ENCODE measurements around the gene SMAD9. TPM values are rescaled to one million over a fixed set of nuclear protein-coding genes. Genes with fewer than 3 reads are reported as not detected.

SMAD9 gene
- total RNA-seq, 4 donors from 2014 or later = 0.98 to 4.1 (median 2.1) TPM

GRCh38 chr13:36801035-36801434, 119.0 kb downstream of the SMAD9 start:
- WGBS = 38% methylated on average over 3 of the region's 3 CpGs
- no peak for DNase-seq (ENCODE audit: low spot score in 2 of 2)

GRCh38 chr13:36796052-36796451, 124.0 kb downstream of the SMAD9 start:
- Histone ChIP-seq H3K9me3 (no peaks in the 10 kb centered on the region), H3K36me3 (no peaks in the 10 kb centered on the region), H3K4me3 (no peak overlapping the region), H3K27me3 (no peaks in the 10 kb centered on the region), H3K4me1 (no peaks in the 10 kb centered on the region), H3K27ac (no peak overlapping the region)
- no peak for DNase-seq (ENCODE audit: low spot score in 2 of 2)
- 77% methylated on average over 3 of the region's 3 CpGs for WGBS
- TF ChIP-seq POLR2AphosphoS5 (IDR thresholded peaks at IDR 0.05) = no peak
- TF ChIP-seq EP300 (IDR thresholded peaks at IDR 0.05) = no peak
- no peak for TF ChIP-seq POLR2A (IDR thresholded peaks at IDR 0.05)
- TF ChIP-seq CTCF (IDR thresholded peaks at IDR 0.05) = no peak

More at GRCh38 chr13:36801035-36801434, 119.0 kb downstream of the SMAD9 start:
- no peak overlapping the region for H3K4me3 ChIP-seq
- TF ChIP-seq POLR2AphosphoS5 (IDR thresholded peaks at IDR 0.05) (no peak), EP300 (IDR thresholded peaks at IDR 0.05) (no peak), CTCF (IDR thresholded peaks at IDR 0.05) (no peak), POLR2A (IDR thresholded peaks at IDR 0.05) (no peak)
- H3K27ac ChIP-seq = no peak overlapping the region
- no peaks in the 10 kb centered on the region for H3K4me1 ChIP-seq
- H3K36me3 ChIP-seq = no peaks in the 10 kb centered on the region
- H3K27me3 ChIP-seq = no peaks in the 10 kb centered on the region
- H3K9me3 ChIP-seq = no peaks in the 10 kb centered on the region

DNA sequence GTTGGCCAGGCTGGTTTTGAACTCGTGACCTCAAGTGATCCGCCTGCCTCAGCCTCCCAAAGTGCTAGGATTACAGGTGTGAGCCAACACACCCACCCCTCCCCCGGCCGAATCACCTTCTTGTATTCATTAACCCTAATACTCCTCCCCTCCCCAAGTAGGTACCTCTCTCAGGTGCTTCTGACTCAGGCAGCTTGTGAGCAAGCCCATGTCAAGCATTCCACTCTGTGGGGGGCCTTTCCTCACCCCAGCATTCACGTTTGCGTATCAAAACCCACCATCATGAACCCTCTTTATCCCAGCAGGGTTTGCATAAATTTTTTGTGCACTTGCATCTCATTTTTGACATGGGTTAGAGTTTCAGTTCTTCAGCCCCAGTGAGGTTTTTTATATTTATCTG, 124.6 kb downstream of the SMAD9 start:
- H3K4me3 ChIP-seq = no peak overlapping the region
- no peaks in the 10 kb centered on the region for H3K4me1 ChIP-seq
- no peaks in the 10 kb centered on the region for H3K36me3 ChIP-seq
- TF ChIP-seq POLR2A (IDR thresholded peaks at IDR 0.05) (no peak), POLR2AphosphoS5 (IDR thresholded peaks at IDR 0.05) (no peak), EP300 (IDR thresholded peaks at IDR 0.05) (no peak), CTCF (IDR thresholded peaks at IDR 0.05) (no peak)
- no peaks in the 10 kb centered on the region for H3K9me3 ChIP-seq
- DNase-seq (ENCODE audit: low spot score in 2 of 2) = no peak
- H3K27ac ChIP-seq = no peak overlapping the region
- WGBS = 74% methylated on average over 6 of the region's 6 CpGs
- no peaks in the 10 kb centered on the region for H3K27me3 ChIP-seq

Other genes with a start within 250 kb of the SMAD9 start
- gene SERTM1, start 246.2 kb downstream of the SMAD9 start, total RNA-seq = not detected
- gene RFXAP, start 101.0 kb downstream of the SMAD9 start, total RNA-seq = 1 to 10 TPM; 1.8 to 4.7 (median 2.2) TPM
- gene ALG5, start 79.1 kb upstream of the SMAD9 start, total RNA-seq = 10 to 100 TPM in 3 of 4 donors, 1 to 10 TPM in 1; 9.3 to 20.6 (median 16.7) TPM
- 100 to 1,000 TPM in 1 of 4 donors, 10 to 100 TPM in 3; 21.8 to 136 (median 23.4) TPM for gene EXOSC8, start 80.5 kb upstream of the SMAD9 start, total RNA-seq
- gene SUPT20H, start 139.4 kb upstream of the SMAD9 start, total RNA-seq = 10 to 100 TPM; 18.4 to 74.0 (median 42.9) TPM
- not detected for gene CSNK1A1L, start 185.4 kb upstream of the SMAD9 start, total RNA-seq